T-helper 1 cell treated with Interleukin-12 subunit alpha and Interleukin-12 subunit beta and Interleukin-4 antibody, amounts not matched to agents 30 ng/mL and 1 ng/mL, for 36 hours (primary cell): ENCODE results near the gene RNF32. TPM values are rescaled to one million over a fixed set of nuclear protein-coding genes. Genes with fewer than 3 reads are reported as not detected.

ENCODE experiments used
- intact Hi-C: fragments of 100-400 bp; cut with micrococcal nuclease; formaldehyde crosslinking; loops from one replicate; pipeline ENCODE4 v1.15.1; 2024
- total RNA-seq: library from RNA; stranded (reverse); gene quantifications from 2 replicates; pipeline ENCODE4 v1.2.3, GENCODE V29; 2022

RNF32 gene
- total RNA-seq, 1 donor from 2014 or later: 3.7 TPM

- intact Hi-C loops: no loop called here
Measured at GRCh38 chr7:156725936-156726335, 85.4 kb downstream of the RNF32 start.
